NCI-H2227 (cell line): Measurements from ENCODE around the gene IFITM1.
A peak's percentile ranks its signal among the peaks of the same experiment; 100 is the strongest.
"Not testable (repeated sequence)": the region's sequence is repeated elsewhere in the genome, so short reads cannot be mapped to it uniquely, and the experiment has no call there.

Experiments used
- DNase-seq: peaks from one replicate; lab custom pipeline; 2025; ENCODE audit not compliant: unreplicated experiment; lab: John Stamatoyannopoulos, UW

Gene IFITM1

DNA sequence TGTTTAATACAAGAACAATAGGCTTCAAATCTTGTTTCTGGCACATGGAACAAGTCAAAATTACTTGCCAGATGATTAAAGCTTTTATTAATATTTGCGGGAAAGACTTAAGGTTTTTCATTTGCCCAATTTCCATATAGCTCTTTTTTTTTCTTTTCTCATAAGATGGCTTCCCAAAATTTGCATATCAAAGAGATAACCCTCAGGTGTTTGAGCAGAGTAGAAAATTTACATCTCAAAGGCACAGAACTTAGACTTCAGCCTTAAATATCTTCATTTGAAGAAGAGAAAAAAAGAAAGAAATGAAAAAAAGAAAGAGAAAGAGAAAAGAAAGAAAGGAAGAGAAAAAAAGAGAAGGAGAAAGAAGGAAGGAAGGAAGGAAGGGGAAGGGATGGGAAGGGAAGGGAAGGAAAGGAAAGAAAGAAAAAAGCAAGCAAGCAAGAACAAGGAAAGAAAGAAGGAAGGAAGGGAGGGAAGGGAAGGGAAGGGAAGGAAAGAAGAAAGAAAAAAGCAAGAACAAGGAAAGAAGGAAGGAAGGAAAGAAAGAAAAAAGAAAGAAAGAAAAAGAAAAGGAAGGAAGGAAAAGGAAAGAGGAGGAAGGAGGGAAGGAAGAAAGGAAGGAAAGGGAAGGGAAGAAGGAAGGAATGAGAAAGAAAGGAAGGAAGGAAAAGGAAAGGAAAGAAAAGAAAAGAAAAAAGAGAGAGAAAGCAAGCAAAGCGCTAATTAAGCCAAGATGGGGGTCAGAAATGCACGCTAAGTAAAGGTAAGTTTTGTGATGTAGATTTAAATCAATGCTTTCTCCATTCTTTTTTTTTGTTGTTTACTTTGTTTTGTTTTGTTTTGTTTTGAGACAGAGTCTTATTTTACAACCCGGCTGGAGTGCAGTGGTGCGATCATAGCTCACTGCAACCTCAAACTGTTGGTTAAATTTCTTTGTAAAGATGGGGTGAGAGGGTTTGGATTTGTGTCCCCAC is 27.0 kb downstream of the IFITM1 start:
- no peak for DNase-seq

DNA sequence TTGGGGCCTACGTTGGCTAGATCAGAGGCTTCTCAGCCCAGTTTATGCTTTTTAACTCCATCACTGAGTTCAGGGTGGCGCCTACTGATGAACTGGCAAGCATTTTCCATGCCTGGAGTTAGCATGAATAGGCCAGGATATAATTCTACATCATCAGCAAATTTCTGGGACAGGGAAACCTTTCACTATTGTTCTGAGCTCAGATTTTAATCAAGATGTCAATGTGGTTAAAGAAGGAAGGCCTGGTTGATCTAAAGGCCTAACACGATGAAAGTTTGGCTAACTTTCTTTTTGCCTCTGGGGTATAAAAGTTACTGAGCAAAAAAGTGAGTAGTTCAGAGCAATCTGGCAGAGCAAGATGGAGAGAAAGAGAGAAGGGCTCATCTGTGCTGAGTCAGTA is 28.5 kb downstream of the IFITM1 start:
- DNase-seq = no peak

DNA sequence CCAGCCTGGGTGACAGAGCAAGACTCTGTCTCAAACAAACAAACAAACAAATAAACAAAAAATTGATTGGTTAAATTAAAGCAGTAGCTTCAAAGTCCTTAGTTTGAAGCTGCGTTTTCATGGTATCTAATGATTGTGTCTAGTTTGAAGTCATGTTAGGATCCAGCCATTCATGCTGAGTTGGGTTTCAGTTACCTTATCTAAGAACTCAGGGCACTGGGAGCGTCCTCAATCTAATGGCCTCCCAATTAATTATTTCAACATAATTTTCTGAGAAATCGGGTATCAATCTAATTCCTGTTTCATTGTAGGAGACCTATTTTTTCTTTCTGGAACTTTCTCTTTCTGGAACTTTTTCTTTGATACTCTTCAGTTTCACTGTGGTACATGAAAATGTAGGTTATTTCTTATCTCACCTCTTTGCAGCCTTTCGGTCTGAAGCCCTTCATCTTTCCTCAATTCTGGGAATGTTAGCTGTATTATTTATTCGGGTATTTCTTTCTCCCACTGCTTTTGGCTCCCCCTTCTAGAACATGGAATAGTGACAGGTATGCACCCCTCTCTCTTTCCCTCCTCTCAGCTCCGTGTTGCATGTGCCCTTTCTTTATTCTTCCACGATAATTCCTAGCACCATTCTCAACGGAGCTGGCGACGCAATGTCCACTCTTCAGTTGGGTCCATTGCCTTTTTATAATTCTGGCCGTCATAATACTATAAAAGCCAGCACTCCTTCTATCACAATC is 31.2 kb downstream of the IFITM1 start:
- no peak for DNase-seq

DNA sequence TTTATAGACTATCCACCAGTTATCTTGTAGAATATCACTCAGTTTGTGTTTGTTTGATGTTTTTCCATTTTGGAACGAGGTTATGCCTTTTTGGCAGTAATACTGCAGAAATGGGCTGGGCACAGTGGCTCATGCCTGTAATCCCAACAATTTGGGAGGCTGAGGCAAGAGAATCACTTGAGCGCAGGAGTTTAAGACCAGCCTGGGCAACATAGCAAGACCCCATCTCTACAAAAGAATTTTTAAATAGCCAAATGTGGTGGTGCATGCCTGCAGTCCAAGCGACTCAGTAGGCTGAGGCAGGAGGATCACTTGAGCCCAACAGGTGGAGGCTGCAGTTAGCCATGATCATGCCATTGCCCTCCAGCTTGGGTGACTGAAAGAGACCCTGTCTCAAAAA is 32.7 kb downstream of the IFITM1 start:
- DNase-seq = no peak

DNA sequence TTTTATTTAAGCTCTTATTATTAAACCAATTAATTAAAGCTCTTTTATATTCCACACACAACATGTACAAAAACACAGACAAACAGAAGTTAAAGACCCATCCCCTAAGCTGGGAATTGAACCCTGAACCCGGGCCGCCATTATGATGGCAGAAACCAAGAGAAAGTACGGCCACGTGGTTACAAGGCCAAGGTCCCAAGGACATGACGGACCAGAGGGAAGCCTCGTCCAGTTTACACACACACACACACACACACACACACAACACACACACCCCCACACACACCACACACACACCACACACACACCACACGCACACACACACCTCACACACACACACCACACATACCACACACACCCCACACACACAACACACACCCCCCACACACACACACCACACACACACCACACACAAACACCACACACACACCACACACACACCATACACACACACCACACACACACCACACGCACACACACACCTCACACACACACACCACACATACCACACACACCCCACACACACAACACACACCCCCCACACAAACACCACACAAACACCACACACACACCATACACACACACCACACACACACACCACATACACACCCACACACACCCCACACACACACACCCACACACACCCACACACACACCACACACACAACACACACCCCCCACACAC is 35.6 kb downstream of the IFITM1 start:
- DNase-seq = not testable (repeated sequence)

DNA sequence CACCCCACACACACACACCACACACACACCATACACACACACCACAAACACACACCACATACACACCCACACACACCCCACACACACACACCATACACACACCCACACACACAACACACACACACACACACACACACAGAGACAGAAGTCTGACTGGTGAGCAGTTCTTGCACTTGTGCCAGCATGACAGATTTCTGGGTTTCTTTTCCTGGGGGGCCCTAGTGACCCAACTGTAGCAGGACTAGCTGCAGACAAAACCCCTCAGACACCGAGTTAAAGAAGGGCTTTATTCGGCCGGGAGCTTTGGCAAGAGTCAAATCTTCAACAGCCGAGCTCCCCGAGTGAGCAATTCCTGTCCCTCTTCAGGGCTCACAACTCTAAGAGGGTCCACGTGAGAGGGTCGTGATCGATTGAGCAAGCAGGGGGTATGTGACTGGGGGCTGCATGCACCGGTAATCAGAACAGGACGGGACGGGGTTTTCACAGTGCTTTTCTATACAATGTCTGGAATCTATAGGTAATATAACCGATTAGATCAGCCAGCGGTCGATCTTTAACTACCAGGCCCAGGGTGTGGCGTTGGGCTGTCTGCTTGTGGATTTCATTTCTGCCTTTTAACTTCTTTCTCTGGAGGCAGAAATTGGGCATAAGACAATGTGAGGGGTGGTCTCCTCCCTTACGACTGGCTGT is 36.3 kb downstream of the IFITM1 start:
- DNase-seq = not testable (repeated sequence)

DNA sequence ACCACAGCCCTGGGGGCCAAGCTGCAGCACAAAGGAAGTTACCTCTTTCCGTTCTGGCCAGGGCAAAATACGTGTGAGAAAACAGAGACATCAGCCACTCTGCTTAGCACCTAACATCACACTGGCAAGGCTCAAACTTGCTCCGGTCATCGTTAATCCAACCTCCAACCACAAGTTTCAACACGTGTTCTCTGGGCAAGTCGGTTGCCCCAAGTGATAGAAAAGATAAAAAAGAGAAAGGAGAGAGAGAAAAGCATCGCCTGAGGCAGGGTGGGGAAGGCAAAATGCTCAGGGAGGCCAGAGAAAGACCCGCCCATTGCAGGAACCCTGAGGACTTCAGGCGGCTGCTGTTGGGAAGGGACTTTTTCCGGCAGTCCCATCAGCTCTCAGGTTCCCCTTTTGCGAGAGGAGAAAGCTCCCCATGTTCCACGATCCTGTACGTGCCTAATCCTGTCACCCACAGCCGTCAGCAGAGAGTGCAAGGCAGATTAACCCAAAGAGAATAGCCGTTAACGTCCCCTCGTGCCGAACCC is 36.9 kb downstream of the IFITM1 start:
- DNase-seq = no peak

DNA sequence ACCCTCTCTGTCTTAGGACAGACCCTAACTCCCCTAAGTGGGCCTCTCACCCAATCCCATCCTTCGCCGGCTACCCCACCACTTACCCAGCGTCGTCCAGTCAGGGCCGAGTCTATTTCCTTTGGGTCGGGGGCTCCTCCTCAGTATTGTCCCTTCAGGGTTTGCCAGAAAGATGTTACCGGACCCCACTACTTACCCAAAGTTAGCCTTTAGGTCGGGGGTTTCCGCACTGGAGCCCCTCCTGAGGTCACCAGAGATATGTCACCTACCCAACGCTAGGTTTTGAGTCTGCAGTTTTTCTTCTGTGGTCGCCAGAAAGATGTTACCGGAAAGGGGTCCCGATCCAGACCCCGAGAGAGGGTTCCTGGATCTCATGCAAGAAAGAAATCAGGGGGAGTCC is 37.6 kb downstream of the IFITM1 start:
- DNase-seq = no peak

DNA sequence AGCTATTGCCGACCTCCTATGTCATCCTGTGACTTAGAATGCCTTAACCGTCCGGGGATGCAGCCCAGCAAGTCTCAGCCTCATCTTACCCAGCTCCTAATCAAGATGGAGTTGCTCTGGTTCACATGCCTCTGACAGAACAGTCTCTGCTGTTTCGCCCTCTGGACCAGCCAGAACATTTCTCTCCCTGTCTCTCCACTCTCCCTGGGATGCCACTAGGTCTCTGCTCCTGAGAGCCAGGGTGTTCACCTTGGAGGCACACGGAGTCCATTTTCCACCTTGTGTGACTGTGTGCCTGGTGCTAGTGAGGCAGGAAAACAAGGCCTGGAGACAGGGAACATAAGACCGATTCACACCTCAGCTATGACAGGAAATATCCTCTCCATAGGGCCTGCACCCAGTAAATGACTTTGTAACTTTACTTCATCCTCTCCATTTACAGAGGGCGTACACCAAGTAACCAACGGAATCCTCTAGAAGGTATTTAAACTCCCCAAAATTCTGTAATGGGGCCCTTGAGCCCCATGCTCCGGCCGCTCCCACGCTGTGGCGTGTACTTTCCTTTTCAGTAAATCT is 38.7 kb downstream of the IFITM1 start:
- no peak for DNase-seq

DNA sequence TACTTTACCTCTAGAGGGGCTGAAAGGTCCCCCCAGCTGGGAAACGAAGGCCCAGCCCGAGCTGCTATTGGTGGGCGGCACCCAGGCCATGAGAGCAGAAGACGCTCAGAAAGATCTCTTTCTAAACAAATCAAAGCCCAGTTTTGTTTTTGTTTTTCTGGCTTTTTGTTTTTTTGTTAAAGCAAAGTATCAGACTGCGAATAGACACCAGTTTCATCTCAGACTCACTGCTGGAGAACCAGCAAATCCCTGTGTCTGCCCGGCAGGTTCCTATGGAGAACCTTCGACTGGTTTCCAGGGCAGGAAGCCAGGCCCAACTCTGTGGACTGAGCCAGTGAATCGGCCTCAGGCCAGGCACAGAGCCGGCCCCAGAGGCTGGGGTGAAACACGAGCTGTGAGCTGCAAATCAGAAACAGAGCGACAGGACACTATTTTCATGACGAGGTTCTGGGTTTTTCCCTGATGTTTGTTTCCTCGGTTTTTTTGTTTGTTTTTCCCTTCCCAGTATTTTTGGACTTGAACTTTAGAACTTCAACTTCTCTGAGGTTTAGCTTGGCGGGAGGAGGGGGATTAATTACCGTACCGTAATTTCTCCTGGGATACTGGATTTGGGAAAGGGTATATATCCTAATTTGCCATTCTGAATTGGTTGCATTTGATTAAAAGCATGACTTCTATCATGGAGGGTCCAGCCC is 39.5 kb downstream of the IFITM1 start:
- no peak for DNase-seq

DNA sequence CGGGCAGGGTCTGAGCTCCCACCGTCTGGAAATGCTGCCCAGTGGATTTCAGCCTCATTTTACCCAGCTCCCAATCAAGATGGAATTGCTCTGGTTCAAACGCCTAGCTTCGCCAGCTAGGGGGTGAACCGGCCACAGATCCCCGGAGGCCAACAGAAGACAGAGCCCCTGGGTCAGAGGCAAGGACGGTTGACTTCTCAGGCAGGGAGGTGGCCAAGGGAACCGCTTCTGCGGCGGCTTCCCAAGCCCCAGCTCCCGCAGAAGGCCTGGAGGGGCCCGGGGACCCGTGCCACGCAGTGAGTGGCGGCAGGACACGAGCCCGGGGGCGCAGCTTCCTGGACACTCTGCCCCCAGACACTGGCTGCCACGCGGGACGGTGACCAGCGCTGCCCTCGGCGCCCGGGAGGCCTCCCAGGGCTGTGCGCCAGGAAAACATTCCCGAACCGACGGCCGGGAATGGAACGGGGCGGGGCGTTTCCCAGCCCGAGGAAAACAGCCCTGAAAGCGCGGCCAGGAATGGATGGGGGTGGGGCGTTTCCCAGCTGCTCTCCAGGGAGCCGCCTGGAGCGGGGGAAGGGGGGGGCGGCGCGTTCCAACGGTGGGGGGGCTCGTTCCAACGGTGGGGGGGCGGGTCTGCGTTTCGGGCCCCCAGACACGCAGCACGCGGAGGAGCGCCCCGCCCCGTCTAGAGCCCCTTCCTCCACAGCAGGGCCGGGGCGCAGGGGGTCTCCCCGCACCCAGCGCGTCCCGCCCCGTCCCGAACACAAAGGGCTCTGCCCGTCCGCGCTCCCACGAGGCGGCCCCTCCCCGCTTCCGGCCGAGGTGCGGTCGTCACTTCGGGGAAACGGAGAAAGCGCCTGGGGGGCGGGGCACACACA is 42.0 kb downstream of the IFITM1 start:
- DNase-seq = peak; percentile 90

DNA sequence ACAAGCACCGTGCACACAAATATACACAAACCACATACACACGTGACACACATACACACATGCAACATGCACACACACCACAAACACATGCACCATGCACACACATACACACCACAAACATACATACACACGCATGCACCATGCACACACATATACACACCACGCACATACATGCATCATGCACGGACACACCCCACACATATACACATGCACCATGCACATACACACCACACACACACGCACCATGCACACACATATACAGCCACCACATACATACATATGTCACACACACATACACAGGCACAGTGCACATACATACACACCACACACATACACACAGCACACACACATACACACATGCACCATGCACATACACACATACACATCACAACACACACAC is 42.8 kb downstream of the IFITM1 start:
- no peak for DNase-seq

DNA sequence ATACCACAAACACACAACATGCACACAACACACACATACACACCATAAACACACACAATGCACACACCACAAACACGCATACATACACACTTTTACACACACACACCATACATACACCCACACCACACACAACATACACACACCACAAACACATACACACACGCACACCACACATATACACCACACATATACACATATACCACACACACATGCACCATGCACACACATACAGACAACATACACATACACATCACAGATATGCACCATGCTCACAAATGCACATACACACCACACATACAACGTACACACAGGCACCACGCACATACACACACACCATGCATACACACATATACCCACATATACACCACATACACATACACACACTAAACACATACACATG is 43.7 kb downstream of the IFITM1 start:
- DNase-seq = no peak

DNA sequence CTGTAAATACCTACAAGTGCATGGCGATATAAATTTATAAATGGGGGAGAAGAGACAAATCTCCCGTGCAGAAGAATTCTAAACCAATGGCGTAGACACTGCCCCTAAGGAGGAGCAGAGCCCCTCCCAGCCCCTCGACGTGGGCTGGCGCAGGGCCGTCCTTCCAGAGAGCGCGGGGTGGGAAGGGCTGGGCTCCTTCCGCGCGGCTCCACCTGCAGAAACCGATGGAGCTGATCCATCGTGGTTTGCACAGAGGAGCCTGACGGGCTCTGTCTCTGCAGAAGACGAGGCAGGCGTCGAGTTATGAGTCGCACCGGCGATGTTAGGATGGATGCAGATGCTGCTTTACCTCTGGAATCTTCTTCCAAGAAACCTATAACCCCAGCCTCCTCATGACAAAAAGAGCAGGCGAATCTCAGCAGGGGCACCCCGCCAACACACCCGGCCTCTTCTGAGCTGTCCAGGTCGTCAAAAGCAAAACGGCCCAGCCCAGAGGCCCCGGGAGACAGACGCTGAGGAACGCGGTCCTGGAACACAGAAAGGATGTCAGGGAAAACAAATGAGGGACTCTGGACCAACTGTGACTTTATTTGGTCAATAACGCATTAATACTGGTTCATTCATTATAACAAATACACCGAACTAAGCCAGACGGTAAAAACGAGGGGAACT is 44.4 kb downstream of the IFITM1 start:
- peak; percentile 50 for DNase-seq

DNA sequence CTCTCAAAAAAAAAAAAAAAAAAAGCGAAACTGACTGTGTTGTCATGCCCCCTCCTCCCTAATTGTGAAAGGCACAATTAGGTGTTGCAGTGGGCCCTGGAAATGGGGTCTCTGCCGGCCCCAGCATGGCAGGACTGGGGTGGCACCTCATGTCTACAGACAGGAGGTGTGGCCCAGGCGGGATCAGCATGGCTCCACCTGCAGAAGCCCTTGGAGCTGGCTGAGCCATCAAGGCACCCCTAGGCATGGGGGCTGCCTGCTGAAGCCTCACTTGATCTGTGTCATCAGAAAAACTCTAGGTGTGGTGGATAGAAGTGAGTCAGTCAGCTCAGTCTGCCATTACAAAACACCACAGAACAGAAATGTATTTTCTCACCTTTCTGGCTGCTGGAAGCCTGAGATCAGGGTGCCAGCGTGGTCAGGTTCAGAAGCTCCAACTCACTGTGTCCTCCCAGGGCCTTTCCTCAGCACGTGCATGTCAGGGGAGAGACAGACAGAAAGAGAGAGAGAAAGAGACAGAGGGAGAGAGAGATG is 45.4 kb downstream of the IFITM1 start:
- DNase-seq = no peak

DNA sequence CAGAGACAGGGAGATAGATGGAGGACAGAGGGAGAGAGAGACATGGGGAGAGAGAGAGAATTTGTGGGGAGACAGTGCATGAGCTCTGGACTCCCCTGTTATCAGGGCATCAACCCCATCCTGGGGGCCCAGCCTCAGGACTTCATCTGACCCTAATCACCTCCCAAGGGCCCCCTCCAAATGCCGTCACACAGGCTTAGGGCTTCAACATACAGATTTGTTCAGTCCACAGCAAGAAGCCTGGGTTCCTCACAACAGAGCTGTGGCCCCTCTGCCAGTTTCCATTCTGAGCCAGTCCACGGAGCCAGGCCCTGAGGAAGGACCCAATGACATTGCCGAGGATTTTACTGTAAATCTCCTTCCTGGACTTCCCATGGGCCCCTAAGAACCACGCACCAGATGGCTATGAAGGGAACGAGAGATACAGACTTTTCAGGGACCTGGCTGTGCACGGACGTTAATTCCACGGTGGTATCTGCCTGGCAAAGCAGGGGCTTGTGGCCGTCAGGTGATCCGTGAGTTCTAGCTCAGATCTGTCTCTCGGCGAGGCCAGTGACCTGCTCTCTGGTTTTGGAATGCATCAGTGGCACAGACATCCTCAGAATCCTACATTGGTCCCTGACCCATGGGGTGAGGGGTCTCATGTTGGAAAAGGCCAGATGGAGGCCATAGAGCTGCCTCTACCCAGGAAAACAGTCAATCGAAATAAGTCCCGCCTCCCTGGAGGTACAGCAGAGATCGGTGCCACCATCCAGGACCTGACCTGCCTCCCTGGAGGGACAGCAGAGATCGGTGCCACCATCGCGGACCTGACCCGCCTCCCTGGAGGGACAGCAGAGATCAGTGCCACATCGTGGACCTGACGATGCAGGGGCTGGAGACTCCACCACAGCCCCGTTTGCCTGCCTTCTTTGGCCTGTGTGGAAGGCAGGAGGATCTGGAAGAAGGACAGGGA is 46.8 kb downstream of the IFITM1 start:
- no peak for DNase-seq
